Left colon (tissue), 2 donors: ENCODE data around the gene C1orf146. TPM values are rescaled to one million over a fixed set of nuclear protein-coding genes. Genes with fewer than 3 reads are reported as not detected.
"Not testable (repeated sequence)": the region's sequence is repeated elsewhere in the genome, so short reads cannot be mapped to it uniquely, and the experiment has no call there.

Experiments
- ATAC-seq: fragments of 200-7000 bp; cut with Tn5 transposase; one replicate; pipeline ENCODE4 v1.9.1; 2020; ENCODE audit warnings: mild to moderate bottlenecking, moderate library complexity
- DNase-seq, 2 donors: peaks; one replicate each; pipeline ENCODE4 v3.0.0-alpha.2; 2020
- intact Hi-C, 2 donors: fragments of 100-400 bp; cut with DNase I in 1 of 2; cut with micrococcal nuclease in 1 of 2; formaldehyde crosslinking; loops; one replicate each; pipeline versions ENCODE4 v1.11.2 to v1.14.0; 2022; cut with DNase I, micrococcal nuclease
- total RNA-seq, 2 donors: library from RNA; stranded (reverse); fragmentation: NEBNext Ultra II Directional; extraction: Animal tissue kit (Norgen Biotek cat#: 25700); gene quantifications; one replicate each; pipeline ENCODE4 v1.2.1, GENCODE V29; 2021
- donor health status: DM: no; HTN: no; CAD: no.
- donor health status: DM: yes; HTN: yes; CAD: no.

C1orf146 gene
- total RNA-seq, 2 donors from 2014 or later: not detected

GRCh38 chr1:92259350-92259749 lies 41.6 kb downstream of the C1orf146 start:
- intact Hi-C loops: no loop called here
- DNase-seq (no peak), ATAC-seq (no peak)

- intact Hi-C loops: no loop called here
- DNase-seq: no peak
- no peak for ATAC-seq
These were observed 44.8 kb downstream of the C1orf146 start for GRCh38 chr1:92262516-92262915.

DNA sequence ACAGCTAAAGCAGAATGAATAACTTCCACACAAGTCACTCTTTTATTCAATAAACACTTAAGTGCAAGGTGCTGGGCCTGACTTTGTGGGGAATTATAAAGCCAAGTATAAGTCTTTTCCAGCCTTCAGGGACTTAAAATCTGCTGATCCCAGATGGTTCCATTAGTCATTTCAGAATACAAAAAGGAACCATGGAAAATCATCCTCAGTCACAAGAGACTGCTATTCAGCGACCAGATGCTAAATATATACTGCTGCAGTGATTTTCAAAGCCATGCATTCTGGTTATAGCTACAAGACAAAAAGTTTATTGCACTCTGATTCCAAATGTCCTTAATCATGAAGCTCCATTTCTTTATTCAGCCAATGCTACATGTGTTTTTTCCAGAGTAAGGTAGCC lies 55.3 kb downstream of the C1orf146 start:
- DNase-seq: no peak
- intact Hi-C loops: no loop called here
- ATAC-seq: no peak

DNA sequence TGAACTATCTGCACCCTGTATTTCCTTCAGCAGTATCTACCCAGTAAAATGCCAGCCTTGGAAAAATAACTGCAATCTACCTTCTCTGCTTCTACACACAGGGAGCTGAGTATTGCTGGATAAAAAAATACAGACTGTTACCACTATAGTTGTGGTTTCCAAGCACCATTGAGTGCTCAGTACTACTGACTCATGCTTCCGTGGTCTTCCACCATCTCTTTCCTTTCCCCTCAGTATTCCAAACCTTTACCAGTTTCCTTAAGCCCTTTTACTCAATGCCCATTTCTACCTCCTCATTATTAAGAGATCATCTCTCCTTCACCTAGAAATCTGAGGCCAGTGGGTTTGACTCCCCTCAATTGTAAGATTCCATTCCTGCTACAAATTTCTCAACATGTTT lies 57.2 kb downstream of the C1orf146 start:
- DNase-seq: no peak
- ATAC-seq: no peak
- intact Hi-C loops: no loop called here

- DNase-seq (no peak), ATAC-seq (no peak)
- intact Hi-C loops: no loop called here
These were observed 58.4 kb downstream of the C1orf146 start for GRCh38 chr1:92276082-92276481.

DNA sequence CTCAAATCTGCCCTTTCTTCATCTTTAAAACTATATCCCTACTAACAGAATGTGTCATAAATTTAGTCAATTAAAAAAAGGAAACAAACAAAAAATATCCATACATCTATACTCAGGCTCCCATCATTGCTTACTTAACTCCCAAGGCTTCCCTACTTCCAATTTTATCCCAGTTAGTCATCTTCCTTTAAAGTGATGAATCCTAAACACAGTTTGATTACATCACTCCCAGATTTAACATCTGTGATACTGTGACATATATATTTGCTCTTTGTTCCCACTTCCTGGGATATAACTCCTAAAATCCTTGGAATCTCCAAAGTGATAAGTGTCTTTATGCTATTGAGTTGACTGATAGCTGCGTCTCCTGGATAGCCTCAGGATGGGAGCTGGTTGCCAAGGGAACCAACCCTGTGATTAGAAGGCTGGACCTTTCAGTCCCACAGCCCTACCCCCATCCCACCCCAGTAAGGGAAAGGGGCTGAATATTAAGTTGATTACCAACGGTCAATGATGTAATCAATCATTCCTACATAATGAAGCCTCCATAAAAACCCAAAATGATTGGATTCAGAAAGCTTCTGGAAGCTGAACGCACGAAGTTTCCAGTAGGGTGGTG lies 59.5 kb downstream of the C1orf146 start:
- intact Hi-C loops: no loop called here
- ATAC-seq (no peak), DNase-seq (no peak)

DNA sequence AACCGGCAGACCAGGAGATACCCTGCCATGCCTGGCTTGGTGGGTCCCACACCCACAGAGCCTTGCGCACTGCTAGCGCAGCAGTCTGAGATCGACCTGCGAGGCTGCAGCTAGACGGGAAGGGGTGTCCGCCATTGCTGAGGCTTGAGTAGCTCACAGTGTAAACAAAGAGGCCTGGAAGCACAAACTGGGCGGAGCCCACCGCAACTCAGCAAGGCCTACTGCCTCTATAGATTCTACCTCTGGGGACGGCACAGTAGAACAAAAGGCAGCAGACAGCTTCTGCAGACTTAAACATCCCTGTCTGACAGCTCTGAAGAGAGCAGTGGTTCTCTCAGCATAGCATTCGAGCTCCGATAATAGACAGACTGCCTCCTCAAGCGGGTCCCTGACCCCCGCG lies 62.1 kb downstream of the C1orf146 start:
- ATAC-seq, intact Hi-C loops, DNase-seq: not testable (repeated sequence)

- ATAC-seq, intact Hi-C loops, DNase-seq: not testable (repeated sequence)
These were observed 63.7 kb downstream of the C1orf146 start for GRCh38 chr1:92281411-92281810.

DNA sequence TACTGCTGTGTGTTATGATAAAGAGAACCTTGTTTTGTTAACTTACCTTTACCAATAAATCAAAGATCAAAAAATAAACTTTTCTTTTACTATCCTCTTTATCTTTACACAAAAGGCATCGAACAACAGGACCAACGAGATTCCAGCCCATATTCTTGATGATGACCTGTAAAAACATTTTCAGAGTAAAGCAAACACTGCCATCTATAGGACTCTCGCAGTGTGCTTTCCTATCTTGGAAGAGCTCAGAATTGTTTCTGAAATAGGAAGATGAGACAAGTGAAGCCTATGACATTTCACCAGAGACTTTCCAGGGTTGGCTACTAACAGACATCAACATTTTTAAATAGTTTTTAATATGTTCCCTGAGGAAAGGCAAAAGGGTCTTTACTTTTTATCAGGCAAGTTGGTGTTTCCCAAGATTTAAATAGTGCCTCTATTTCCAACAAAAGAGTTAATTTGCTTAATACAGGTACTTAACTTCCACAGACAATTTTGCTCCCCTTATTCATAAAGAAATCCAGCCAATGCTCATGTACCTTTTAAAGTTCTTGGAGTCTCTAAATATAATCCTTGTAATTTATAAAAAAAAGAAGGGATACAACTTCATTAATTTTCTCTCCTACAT lies 73.8 kb downstream of the C1orf146 start:
- DNase-seq (no peak), ATAC-seq (peak; percentile 74)
- intact Hi-C loops: loop anchor here in 1 of 2 donors (10.0 kb wide), 1 partner anchor 777 kb away; no protein-coding TSS in a partner anchor

Other genes with a start within 250 kb of the C1orf146 start
- gene EPHX4, start 187.9 kb upstream of the C1orf146 start, total RNA-seq: under 1 TPM; 0.17 to 0.27 TPM
- not detected for gene SETSIP, start 142.5 kb upstream of the C1orf146 start, total RNA-seq
- 1 to 10 TPM; 2.8 to 5.3 TPM for gene BTBD8, start 137.6 kb upstream of the C1orf146 start, total RNA-seq
- gene GLMN, start 81.1 kb downstream of the C1orf146 start, total RNA-seq: 1 to 10 TPM; 5.4 TPM
- gene RPAP2, start 81.1 kb downstream of the C1orf146 start, total RNA-seq: 10 to 100 TPM; 19.7 to 24.2 TPM